Heart left ventricle (tissue), 16 donors: Measurements from ENCODE around the gene OAS3. TPM values are rescaled to one million over a fixed set of nuclear protein-coding genes. Genes with fewer than 3 reads are reported as not detected.

ENCODE experiments used
- ATAC-seq, 4 donors: fragments of 200-7000 bp; cut with Tn5 transposase; one replicate each; pipeline ENCODE4 v1.9.1; 2020 to 2022; ENCODE audit warnings: moderate library complexity in 4 of 4, mild to moderate bottlenecking in 3 of 4, moderate number of reproducible peaks in 1 of 4
- DNase-seq, 5 donors: peaks; one replicate each; pipeline ENCODE4 v3.0.0-alpha.2; 2020
- H3K27ac ChIP-seq, 12 donors: fragments of 200-600 bp; sonication (generic) in 4 of 12; one replicate each; pipeline versions ENCODE4 v1.5.0 to v1.8.0; 2016 to 2022; ENCODE audit warnings: mild to moderate bottlenecking in 2 of 12
- H3K27me3 ChIP-seq, 9 donors: fragments of 200-600 bp; sonication (generic) in 2 of 9; one replicate each; pipeline versions ENCODE4 v1.5.1 to v1.8.0; 2016 to 2022; ENCODE audit warnings: mild to moderate bottlenecking in 3 of 9
- H3K36me3 ChIP-seq, 9 donors: fragments of 200-600 bp; sonication (generic) in 2 of 9; one replicate each; pipeline versions ENCODE4 v1.5.0 to v1.8.0; 2018 to 2022; ENCODE audit warnings: mild to moderate bottlenecking in 2 of 9
- H3K4me1 ChIP-seq, 12 donors: fragments of 200-600 bp; sonication (generic) in 4 of 12; one replicate each; pipeline versions ENCODE4 v1.5.0 to v1.8.0; 2016 to 2022; ENCODE audit warnings: mild to moderate bottlenecking in 3 of 12
- H3K4me3 ChIP-seq, 12 donors: fragments of 200-600 bp; sonication (generic) in 4 of 12; one replicate each; pipeline versions ENCODE4 v1.5.0 to v1.8.0; 2017 to 2022; ENCODE audit warnings: mild to moderate bottlenecking in 9 of 12, moderate library complexity in 4 of 12
- H3K9me3 ChIP-seq, 12 donors: fragments of 200-600 bp; sonication (generic) in 4 of 12; one replicate each; pipeline versions ENCODE4 v1.5.0 to v1.8.0; 2016 to 2022; ENCODE audit warnings: mild to moderate bottlenecking in 1 of 12
- POLR2A ChIP-seq, 2 donors: fragments of 450-650 bp; IDR thresholded peaks; one replicate each; pipeline ENCODE4 v1.6.1; 2017; ENCODE audit warnings: antibody characterized with exemption in 2 of 2, mild to moderate bottlenecking in 2 of 2, moderate library complexity in 2 of 2
- WGBS, 4 donors: extraction: QIAGEN DNeasy Blood & Tissue Kit in 2 of 4; methylation state at CpG; one replicate each; pipeline versions ENCODE4 v1.1.5 to v1.1.7; 2013 to 2018; 5-methylcytosine and 5-hydroxymethylcytosine counted together
- intact Hi-C, 10 donors: fragments of 100-400 bp; cut with DNase I; formaldehyde crosslinking; loops; one replicate each; pipeline versions ENCODE4 v1.11.1 to v1.14.2; 2022
- polyA plus RNA-seq, 2 donors: library from polyadenylated mRNA; stranded (reverse); fragments of 200-250 nt; gene quantifications; one replicate each; pipeline ENCODE4 v1.2.3, GENCODE V29; 2013
- total RNA-seq, 9 donors: library from RNA; depleted of rRNA in 2 of 9; stranded (reverse); fragments of >200 nt in 2 of 9; fragmentation: NEBNext Ultra II Directional in 3 of 9; extraction: Animal tissue kit (Norgen Biotek cat#: 25700) in 3 of 9; gene quantifications; one replicate each; pipeline versions ENCODE4 v1.1.0 to v1.2.4, GENCODE V29; 2016 to 2023
- TF ChIP-seq, protein P1 (sequence below), 12 donors: fragments of 200-600 bp; sonication (generic) in 4 of 12; IDR thresholded peaks; one replicate each; pipeline versions ENCODE4 v1.5.0 to v1.8.0; 2018 to 2022; ENCODE audit warnings: antibody characterized with exemption in 12 of 12, mild to moderate bottlenecking in 5 of 12
- donor health status: ischemic (EF 13 %, LVEDD 7.1; RV severe dilation, severe dysfunction).
- donor health status: healthy with polysubstance abuse.
- donor health status: DM: no; HTN: yes; CAD: no.
- donor health status: DM: no; HTN: no; CAD: no.
- donor health status: ischemic (EF 25% LVEDD 6.9; RV normal size, moderate dysfunction).
- donor health status: ischemic (EF 25% LVEDD 5.7; RV mildly dilated, moderate dysfunction).
- donor health status: healthy.
- donor health status: DM: yes; HTN: yes; CAD: no.
- donor health status: ischemic (EF 35%, LVEDD 5.7; RV mildly dilated, moderate dysfunction).
- donor health status: nonischemic (EF 11% LVEDD 7.7; RV severe dilation, severe dysfunction).
- donor health status: DM: yes; HTN: yes; CAD: no.
- donor health status: PGD.
- donor health status: ischemic (EF 29% LVEDD 5.4; RV normal size, mild dysfunction).
- donor health status: nonischemic (EF 23%, LVEDD 6.1; RV moderate dilation, normal function).

The OAS3 gene
- total and polyA plus RNA-seq, 11 donors: 4.1 to 45.1 (median 7.5) TPM

DNA sequence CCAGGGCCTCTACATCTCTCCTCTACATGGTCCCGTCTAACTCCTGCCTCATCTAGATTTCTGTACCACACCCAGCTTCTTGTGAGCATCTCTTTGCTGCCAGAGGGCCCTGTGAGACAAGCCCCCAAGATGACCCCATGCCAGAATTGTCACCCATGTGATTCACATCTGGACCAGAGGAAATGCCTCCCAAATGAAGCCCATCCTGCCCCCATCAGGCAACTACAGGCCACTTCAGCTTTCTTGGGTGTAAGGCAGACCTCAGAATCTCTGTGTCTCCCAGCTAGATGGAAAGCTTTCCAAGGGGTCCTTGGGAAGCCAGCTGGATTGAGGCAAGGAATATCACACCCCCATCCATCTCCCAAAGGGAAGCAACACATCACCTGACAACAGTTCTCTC lies 9.3 kb upstream of the OAS3 start:
- Histone ChIP-seq H3K9me3 (peaks cover 0 to 5% (median 0%) of the 10 kb centered on the region in 12 donors), H3K4me1 (peaks cover 0 to 6% (median 0%) of the 10 kb centered on the region in 12 donors), H3K36me3 (peaks cover 0 to 16% (median 0%) of the 10 kb centered on the region in 9 donors), H3K27ac (no peak overlapping the region), H3K4me3 (no peak overlapping the region), H3K27me3 (no peaks in the 10 kb centered on the region)
- WGBS, 4 donors: 83 to 93% (median 86%) methylated on average over 1 of the region's 1 CpG
- intact Hi-C loops: no loop called here
- ATAC-seq: no peak
- no peak for DNase-seq
- TF ChIP-seq POLR2A (IDR thresholded peaks at IDR 0.05): no peak
- TF ChIP-seq, protein P1, sequence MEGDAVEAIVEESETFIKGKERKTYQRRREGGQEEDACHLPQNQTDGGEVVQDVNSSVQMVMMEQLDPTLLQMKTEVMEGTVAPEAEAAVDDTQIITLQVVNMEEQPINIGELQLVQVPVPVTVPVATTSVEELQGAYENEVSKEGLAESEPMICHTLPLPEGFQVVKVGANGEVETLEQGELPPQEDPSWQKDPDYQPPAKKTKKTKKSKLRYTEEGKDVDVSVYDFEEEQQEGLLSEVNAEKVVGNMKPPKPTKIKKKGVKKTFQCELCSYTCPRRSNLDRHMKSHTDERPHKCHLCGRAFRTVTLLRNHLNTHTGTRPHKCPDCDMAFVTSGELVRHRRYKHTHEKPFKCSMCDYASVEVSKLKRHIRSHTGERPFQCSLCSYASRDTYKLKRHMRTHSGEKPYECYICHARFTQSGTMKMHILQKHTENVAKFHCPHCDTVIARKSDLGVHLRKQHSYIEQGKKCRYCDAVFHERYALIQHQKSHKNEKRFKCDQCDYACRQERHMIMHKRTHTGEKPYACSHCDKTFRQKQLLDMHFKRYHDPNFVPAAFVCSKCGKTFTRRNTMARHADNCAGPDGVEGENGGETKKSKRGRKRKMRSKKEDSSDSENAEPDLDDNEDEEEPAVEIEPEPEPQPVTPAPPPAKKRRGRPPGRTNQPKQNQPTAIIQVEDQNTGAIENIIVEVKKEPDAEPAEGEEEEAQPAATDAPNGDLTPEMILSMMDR (IDR thresholded peaks at IDR 0.05): no peak

- H3K4me1 ChIP-seq: peaks cover 0 to 6% (median 0%) of the 10 kb centered on the region in 12 donors
- no peak for TF ChIP-seq POLR2A (IDR thresholded peaks at IDR 0.05)
- TF ChIP-seq, protein P1 (IDR thresholded peaks at IDR 0.05): no peak
- H3K9me3 ChIP-seq: peaks cover 0 to 5% (median 0%) of the 10 kb centered on the region in 12 donors
- H3K27ac ChIP-seq: no peak overlapping the region
- no peak for ATAC-seq
- no peak for DNase-seq
- WGBS, 4 donors: 94 to 98% (median 96%) methylated on average over 3 of the region's 3 CpGs
- intact Hi-C loops: no loop called here
- no peak overlapping the region for H3K4me3 ChIP-seq
- peaks cover 0 to 16% (median 0%) of the 10 kb centered on the region in 9 donors for H3K36me3 ChIP-seq
- no peaks in the 10 kb centered on the region for H3K27me3 ChIP-seq
Measured at GRCh38 chr12:112929715-112930114, 8.6 kb upstream of the OAS3 start.

DNA sequence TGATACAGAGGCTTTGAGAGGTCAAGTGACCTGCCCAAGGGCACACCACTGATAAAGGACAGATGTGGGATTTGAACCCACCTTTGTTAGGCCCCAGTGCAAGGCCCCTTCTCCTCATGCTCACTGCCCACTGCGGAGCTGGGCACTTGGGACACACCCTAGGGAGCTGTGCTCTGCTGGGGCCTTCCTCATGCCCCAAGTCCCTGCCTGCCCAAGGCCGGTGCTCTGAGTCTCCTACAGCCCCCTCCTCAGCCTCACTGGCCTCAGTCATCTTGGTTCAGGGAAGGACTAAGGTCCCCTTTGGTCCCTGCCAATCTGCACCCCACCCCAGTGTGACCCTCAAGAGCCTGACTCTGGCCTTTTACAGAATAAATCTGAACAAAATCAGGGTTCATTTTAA lies 7.9 kb upstream of the OAS3 start:
- Histone ChIP-seq H3K27me3 (no peaks in the 10 kb centered on the region), H3K9me3 (peaks cover 0 to 5% (median 0%) of the 10 kb centered on the region in 12 donors), H3K4me1 (peaks cover 0 to 3% (median 0%) of the 10 kb centered on the region in 12 donors), H3K36me3 (peaks cover 0 to 16% (median 0%) of the 10 kb centered on the region in 9 donors), H3K4me3 (no peak overlapping the region), H3K27ac (no peak overlapping the region)
- ATAC-seq: no peak
- no peak for DNase-seq
- no peak for TF ChIP-seq POLR2A (IDR thresholded peaks at IDR 0.05)
- TF ChIP-seq, protein P1 (IDR thresholded peaks at IDR 0.05): no peak
- intact Hi-C loops: no loop called here
- 90 to 94% (median 93%) methylated on average over 2 of the region's 2 CpGs for WGBS, 4 donors

GRCh38 chr12:112932485-112933128 lies 5.7 kb upstream of the OAS3 start:
- ATAC-seq (no peak), DNase-seq (no peak)
- H3K4me1 ChIP-seq: peaks cover 0 to 5% (median 0%) of the 10 kb centered on the region in 12 donors
- peaks cover 0 to 3% (median 0%) of the 10 kb centered on the region in 12 donors for H3K9me3 ChIP-seq
- H3K27ac ChIP-seq: no peak overlapping the region
- 47 to 62% (median 56%) methylated on average over 6 of the region's 6 CpGs for WGBS, 4 donors
- H3K36me3 ChIP-seq: peaks cover 0 to 9% (median 0%) of the 10 kb centered on the region in 9 donors
- H3K4me3 ChIP-seq: no peak overlapping the region
- no peak for TF ChIP-seq POLR2A (IDR thresholded peaks at IDR 0.05)
- TF ChIP-seq, protein P1 (IDR thresholded peaks at IDR 0.05): no peak
- intact Hi-C loops: no loop called here
- H3K27me3 ChIP-seq: no peaks in the 10 kb centered on the region
